ENCODE results near the gene ACTMAP.
"Not testable (repeated sequence)": the region's sequence is repeated elsewhere in the genome, so short reads cannot be mapped to it uniquely, and the experiment has no call there.

ACTMAP gene

GRCh38 chr19:40777645-40777936 is 27.3 kb upstream of the ACTMAP start:
- in situ Hi-C loops (cut with HindIII; ENCODE audit: low pct_ligation_motif_present, low pct_unique_long_range_greater_than_20kb, low sequenced_read_pairs) = no loop called here
- DNase-seq = no peak

DNA sequence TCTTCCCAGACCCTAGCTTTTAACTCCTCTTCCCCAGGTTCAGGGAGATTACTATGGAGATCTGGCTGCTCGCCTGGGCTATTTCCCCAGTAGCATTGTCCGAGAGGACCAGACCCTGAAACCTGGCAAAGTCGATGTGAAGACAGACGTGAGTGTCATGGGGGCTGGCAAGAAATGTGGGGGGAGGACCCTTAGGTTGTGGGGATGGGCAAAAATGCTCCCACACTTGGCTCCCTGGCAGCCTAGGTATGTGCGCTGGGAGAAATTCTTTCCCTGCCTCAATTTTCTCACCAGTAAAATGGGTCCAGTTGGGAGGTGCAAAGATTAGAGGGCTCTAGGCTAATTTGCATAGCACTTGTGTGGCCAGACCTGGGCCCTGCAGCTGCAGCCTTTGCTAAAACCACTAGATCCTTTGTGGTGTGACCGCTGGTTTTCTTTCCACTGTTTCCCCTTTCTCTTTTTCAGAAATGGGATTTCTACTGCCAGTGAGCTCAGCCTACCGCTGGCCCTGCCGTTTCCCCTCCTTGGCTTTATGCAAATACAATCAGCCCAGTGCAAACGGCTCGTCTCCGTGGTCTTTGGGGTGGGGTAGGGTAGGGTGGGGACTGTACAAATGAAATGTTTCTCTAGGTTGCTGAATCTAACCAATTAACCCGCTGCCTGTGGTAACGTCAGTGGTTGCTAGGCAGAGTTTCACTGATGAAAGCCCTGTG is 26.8 kb upstream of the ACTMAP start:
- in situ Hi-C loops (cut with HindIII; ENCODE audit: low pct_ligation_motif_present, low pct_unique_long_range_greater_than_20kb, low sequenced_read_pairs) = no loop called here

DNA sequence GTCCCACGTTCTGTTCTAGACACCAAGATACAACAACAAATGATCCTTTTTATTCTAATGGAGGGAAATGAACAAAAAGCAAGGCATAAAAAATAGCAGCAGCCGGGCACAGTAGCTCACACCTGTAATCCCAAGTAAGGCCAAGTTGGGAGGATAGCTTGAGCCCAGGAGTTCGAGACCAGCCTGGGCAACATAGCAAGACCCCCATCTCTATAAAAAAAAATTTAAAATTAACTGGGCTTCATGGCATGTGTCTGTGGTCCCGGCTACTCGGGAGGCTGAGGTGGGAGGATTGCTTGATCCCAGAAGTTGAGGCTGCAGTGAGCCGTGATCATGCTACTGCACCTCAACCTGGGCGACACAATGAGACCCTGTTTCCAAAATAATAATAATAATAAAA is 26.1 kb upstream of the ACTMAP start:
- in situ Hi-C loops (cut with HindIII; ENCODE audit: low pct_ligation_motif_present, low pct_unique_long_range_greater_than_20kb, low sequenced_read_pairs) = no loop called here
- DNase-seq = no peak

More for the DNA sequence above, 26.8 kb upstream of the ACTMAP start:
- DNase-seq = peak; percentile 89

DNA sequence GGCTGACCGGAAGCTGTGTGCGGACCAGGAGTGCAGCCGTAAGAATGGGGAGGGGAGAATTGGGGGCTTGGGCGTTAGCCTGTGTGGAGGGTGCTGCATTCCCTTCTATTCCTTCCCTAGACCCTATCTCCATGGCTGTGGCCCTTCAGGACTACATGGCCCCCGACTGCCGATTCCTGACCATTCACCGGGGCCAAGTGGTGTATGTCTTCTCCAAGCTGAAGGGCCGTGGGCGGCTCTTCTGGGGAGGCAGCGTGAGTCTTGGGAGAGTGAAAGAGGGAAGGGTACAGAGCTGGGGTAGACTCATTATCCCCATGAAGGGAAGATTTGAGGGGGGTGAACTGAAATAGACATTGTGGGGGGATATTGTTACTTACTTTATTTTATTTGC is 25.4 kb upstream of the ACTMAP start:
- no peak for DNase-seq
- in situ Hi-C loops (cut with HindIII; ENCODE audit: low pct_ligation_motif_present, low pct_unique_long_range_greater_than_20kb, low sequenced_read_pairs) = no loop called here

DNA sequence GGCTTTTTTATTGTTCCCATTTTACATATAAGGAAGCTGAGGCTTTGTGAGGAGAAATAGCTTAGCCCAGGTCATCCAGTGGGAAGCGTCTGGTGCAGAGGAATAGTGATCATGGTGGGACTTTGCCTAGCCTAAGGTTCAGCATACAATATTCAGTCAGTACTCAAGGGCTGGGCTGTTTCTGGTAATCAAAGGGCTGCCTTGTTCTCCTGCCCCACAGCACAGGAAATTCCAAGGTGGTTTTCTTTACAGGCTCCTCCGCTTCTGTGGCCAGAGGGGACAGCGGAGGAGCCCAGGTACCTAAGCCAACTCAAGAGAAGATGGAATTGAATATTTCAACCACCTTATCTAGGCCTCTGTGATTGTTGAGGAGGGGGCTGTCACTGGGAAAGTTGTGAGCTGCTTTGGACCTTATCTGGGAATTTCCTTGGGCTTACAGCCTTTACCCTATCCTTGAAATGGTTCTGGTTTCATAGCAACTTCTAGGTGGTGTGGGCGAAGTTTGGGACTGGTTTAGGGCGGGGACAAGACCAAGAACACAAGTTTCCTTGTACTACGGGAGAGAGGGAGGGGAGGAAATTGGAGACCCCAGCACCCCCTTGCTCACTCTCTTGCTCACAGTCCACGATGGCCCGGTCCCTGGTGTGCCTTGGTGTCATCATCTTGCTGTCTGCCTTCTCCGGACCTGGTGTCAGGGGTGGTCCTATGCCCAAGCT is 24.8 kb upstream of the ACTMAP start, which contains the start of gene MIA:
TSS of gene MIA (plus strand) at position 606 of the 716 bp plus-strand sequence. CDS start at position 628, 22 bp downstream.
- in situ Hi-C loops (cut with HindIII; ENCODE audit: low pct_ligation_motif_present, low pct_unique_long_range_greater_than_20kb, low sequenced_read_pairs) = no loop called here
- DNase-seq = no peak

DNA sequence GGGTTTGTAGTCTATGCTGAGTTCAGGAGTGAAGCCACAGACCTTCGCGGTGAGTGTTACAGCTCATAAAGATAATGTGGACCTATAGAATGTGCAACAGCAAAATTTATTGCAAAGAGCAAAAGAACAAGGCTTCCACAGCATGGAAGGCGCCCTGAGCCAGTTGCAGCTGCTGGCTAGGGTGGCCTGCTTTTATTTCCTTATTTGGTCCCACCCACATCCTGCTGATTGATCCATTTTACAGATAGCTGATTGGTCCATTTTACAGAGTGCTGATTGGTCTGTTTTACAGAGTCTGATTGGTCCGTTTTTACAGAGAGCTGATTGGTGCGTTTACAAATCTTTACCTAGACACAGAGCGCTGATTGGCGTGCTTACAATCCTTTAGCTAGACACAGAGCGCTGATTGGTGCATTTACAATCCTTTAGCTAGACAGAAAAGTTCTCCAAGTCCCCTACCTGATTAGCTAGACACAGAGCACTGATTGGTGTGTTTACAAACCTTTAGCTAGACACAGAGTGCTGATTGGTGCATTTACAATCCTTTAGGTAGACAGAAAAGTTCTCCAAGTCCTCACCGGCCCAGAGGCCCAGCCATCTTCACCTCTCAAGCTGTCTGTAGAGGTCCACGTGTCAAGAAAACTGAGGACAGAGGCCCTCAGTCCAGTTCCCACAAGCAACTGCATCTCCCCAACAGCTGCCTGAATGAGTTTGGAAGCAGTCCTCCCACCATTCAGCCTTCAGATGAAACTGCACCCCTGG is 21.0 kb upstream of the ACTMAP start:
- DNase-seq = peak; percentile 6
- in situ Hi-C loops (cut with HindIII; ENCODE audit: low pct_ligation_motif_present, low pct_unique_long_range_greater_than_20kb, low sequenced_read_pairs) = not testable (repeated sequence)

DNA sequence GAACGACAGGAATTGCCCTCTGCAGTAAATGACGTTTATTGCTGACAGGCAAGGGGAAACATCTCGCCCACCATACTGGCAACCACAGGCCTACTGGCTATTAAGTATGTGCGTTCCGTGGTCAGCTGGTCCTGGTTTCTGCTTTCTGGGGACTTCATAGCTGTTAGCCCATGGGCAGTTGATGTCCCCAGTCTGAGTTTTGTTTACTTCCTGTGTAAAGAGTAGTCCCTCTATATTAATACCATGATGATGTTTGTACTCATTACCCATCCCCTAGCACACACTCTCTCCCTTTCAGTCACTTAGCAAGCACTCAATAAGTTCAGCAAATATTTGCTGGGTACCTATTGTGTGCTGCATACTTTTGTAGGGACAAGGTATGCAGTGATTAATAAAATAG is 18.6 kb upstream of the ACTMAP start:
- in situ Hi-C loops (cut with HindIII; ENCODE audit: low pct_ligation_motif_present, low pct_unique_long_range_greater_than_20kb, low sequenced_read_pairs) = no loop called here

DNA sequence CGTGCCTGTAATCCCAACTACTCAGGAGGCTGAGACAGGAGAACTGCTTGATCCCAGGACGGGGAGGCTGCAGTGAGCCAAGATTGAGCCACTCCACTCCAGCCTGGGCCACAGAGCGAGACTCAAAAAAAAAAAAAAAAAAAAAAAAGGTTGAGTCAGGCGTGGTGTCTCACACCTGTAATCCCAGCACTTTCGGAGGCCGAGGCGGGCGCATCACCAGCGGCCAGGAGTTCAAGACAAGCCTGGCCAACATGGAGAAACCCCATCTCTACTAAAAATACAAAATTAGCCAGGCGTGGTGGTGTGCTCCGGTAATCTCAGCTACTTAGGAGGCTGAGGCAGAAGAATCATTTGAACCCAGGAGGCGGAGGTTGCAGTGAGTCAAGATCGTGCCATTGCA is 16.1 kb upstream of the ACTMAP start:
- in situ Hi-C loops (cut with HindIII; ENCODE audit: low pct_ligation_motif_present, low pct_unique_long_range_greater_than_20kb, low sequenced_read_pairs); DNase-seq: not testable (repeated sequence)

More for the DNA sequence above, 18.6 kb upstream of the ACTMAP start:
- DNase-seq = no peak

- in situ Hi-C loops (cut with HindIII; ENCODE audit: low pct_ligation_motif_present, low pct_unique_long_range_greater_than_20kb, low sequenced_read_pairs) = no loop called here
- DNase-seq = no peak
Observed at GRCh38 chr19:40763963-40764362, 13.7 kb upstream of the ACTMAP start.

DNA sequence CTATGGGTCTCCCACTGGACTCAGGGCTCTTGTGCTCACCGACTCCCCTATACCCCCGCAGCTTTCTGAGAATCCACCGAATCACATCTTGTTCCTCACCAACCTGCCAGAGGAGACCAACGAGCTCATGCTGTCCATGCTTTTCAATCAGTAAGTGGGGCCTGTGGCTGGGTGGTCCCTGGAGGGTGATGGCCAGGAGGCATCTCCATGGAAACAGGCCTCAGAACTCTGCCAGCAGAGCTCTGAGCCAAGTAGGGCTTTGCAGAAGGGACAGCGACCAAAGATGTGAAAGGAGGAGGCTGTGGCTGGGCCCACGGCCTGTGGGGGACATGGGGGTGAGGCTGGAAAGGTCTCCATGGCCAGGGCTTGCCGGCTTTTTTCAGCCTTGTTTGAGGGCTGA is 13.2 kb upstream of the ACTMAP start:
- no peak for DNase-seq
- in situ Hi-C loops (cut with HindIII; ENCODE audit: low pct_ligation_motif_present, low pct_unique_long_range_greater_than_20kb, low sequenced_read_pairs) = no loop called here

DNA sequence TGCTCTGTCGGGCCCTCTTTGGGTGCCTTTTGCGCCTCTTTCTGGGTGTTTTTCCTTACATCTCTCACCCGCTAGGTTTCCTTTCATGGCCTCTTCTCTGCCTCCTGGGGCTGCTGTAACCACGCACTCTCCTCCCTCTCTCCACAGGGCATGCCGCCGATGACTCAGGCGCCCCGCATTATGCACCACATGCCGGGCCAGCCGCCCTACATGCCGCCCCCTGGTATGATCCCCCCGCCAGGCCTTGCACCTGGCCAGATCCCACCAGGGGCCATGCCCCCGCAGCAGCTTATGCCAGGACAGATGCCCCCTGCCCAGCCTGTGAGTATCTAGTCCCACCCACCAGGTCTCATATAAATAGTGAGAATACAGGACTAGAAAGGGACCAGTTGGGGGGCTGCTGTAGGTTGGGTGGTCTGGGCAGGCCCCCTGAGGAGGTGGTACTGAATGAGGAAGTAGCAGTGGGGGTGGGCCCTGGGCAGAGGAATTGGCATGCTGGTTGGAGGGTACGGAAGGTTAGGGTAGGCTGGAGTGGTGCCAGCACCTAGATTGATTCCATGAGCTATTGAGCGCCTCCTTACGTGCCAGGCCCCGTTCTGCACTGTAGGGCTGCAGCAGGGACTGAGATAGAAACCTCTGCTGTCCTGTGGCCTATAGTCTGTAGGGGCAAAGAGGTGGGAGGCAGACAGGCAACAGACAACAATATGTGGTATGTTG is 12.6 kb upstream of the ACTMAP start:
- in situ Hi-C loops (cut with HindIII; ENCODE audit: low pct_ligation_motif_present, low pct_unique_long_range_greater_than_20kb, low sequenced_read_pairs) = no loop called here
- DNase-seq = no peak

DNA sequence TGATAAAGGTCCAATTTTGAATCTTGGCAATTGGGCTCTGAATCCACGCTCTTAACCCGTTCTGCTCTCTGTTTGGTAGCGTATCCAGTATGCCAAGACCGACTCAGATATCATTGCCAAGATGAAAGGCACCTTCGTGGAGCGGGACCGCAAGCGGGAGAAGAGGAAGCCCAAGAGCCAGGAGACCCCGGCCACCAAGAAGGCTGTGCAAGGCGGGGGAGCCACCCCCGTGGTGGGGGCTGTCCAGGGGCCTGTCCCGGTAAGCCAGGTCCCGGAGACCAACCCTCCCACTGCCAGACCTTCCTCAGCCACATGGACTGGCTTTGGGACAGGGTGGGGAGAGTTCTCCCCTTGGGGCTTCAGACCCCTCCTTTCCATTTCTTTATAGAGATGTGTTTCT is 9.1 kb upstream of the ACTMAP start:
- no peak for DNase-seq
- in situ Hi-C loops (cut with HindIII; ENCODE audit: low pct_ligation_motif_present, low pct_unique_long_range_greater_than_20kb, low sequenced_read_pairs) = no loop called here

- in situ Hi-C loops (cut with HindIII; ENCODE audit: low pct_ligation_motif_present, low pct_unique_long_range_greater_than_20kb, low sequenced_read_pairs) = no loop called here
- DNase-seq = no peak
Observed at GRCh38 chr19:40758491-40758890, 8.2 kb upstream of the ACTMAP start.

GRCh38 chr19:40756502-40757110 is 6.3 kb upstream of the ACTMAP start:
- in situ Hi-C loops (cut with HindIII; ENCODE audit: low pct_ligation_motif_present, low pct_unique_long_range_greater_than_20kb, low sequenced_read_pairs) = no loop called here
- no peak for DNase-seq

GRCh38 chr19:40755791-40756190 is 5.5 kb upstream of the ACTMAP start:
- DNase-seq = no peak
- in situ Hi-C loops (cut with HindIII; ENCODE audit: low pct_ligation_motif_present, low pct_unique_long_range_greater_than_20kb, low sequenced_read_pairs) = no loop called here

- in situ Hi-C loops (cut with HindIII; ENCODE audit: low pct_ligation_motif_present, low pct_unique_long_range_greater_than_20kb, low sequenced_read_pairs) = no loop called here
- DNase-seq = no peak
Observed at GRCh38 chr19:40755248-40755624, 5.0 kb upstream of the ACTMAP start.

- in situ Hi-C loops (cut with HindIII; ENCODE audit: low pct_ligation_motif_present, low pct_unique_long_range_greater_than_20kb, low sequenced_read_pairs) = no loop called here
- no peak for DNase-seq
Observed at GRCh38 chr19:40754611-40755247, 4.5 kb upstream of the ACTMAP start.

DNA sequence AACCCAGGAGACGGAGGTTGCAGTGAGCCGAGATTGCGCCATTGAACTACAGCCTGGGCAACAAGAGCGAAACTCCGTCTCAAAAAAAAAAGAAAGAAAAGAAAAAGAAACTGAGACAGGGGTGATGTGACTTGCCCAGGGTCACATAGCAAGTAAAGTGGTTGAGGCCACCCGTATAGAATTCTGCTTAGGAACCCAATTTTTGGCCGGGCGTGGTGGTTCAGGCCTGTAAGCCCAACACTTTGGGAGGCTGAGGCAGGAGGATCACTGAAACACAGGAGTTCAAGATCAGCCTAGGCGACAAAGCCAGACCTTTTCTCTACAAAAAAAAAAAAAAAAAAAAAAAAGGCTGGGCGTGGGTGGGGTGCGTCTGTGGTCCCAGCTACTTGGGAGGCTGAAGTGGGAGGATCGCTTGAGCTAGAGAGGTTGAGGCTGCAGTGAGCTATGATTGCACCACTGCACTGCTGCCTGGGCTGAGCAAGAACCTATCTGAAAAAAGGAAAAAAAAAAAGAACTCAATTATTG is 2.0 kb upstream of the ACTMAP start:
- no peak for DNase-seq
- in situ Hi-C loops (cut with HindIII; ENCODE audit: low pct_ligation_motif_present, low pct_unique_long_range_greater_than_20kb, low sequenced_read_pairs) = no loop called here

Measured in ACHN (cell line).